T-helper 2 cell treated with Interferon-gamma antibody and Interleukin-4, amounts not matched to agents 5 μg/mL and 100 μg/mL, for 36 hours (primary cell): ENCODE measurements around the gene PRKN.

Experiments used
- DNase-seq: peaks from one replicate; pipeline ENCODE4 v3.0.0; 2021; ENCODE audit warnings: low spot score
- H3K27ac Mint-ChIP-seq: one replicate; pipeline ENCODE4 v1.8.0; 2021; ENCODE audit warnings: mild to moderate bottlenecking, mixed read lengths
- H3K27me3 Mint-ChIP-seq: one replicate; pipeline ENCODE4 v1.8.0; 2021; ENCODE audit warnings: low read depth, mixed read lengths
- H3K36me3 Mint-ChIP-seq: one replicate; pipeline ENCODE4 v1.8.0; 2021; ENCODE audit warnings: low read depth, mixed read lengths
- H3K4me1 Mint-ChIP-seq: one replicate; pipeline ENCODE4 v1.8.0; 2021; ENCODE audit warnings: low read depth, mixed read lengths
- H3K4me3 Mint-ChIP-seq: one replicate; pipeline ENCODE4 v1.8.0; 2022; ENCODE audit warnings: mild to moderate bottlenecking, moderate library complexity, mixed read lengths
- H3K9me3 Mint-ChIP-seq: one replicate; pipeline ENCODE4 v1.8.0; 2021; ENCODE audit warnings: mixed read lengths

Gene PRKN

DNA sequence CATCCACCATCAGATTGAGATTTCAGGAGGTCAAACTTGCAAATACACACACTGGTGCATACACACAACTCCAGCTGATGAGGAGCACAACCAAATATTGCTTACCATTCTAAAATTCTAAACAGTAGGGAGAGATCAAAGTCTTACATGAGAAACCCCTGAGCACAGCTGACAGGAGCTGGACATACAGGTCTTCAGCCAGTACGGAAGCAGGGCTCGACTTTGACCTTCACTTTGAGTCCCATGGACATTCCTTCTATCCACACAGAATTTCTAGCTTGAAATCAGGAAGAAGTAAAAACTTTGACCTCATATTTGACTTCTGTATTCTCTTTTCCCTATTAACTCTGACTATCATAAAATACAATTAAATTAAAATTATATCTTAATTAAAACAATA, 90.2 kb downstream of the PRKN start:
- no peaks in the 10 kb centered on the region for H3K36me3 Mint-ChIP-seq
- no peak overlapping the region for H3K27ac Mint-ChIP-seq
- no peak for DNase-seq

DNA sequence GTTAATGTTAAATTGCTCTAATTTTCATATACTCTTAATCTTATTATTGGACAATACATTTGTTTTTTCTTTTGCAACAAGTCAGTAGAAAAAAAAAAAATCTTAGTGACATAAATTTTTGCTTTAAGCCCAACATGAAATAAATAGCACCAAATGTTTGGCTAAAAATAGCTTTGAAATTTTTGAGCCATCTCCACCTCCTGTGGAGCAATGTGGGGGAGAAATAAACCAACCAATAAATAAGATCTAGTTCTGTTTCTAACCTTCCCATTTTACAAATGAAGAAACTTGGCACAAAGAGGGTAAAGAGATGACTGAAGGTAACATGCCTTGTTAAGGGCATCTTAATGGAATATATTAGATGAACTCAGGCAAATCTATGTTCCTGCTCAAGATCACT, 91.4 kb downstream of the PRKN start:
- Mint-ChIP-seq H3K9me3 (no peaks in the 10 kb centered on the region), H3K27me3 (no peaks in the 10 kb centered on the region), H3K4me3 (no peak overlapping the region), H3K27ac (no peak overlapping the region), H3K4me1 (no peaks in the 10 kb centered on the region), H3K36me3 (no peaks in the 10 kb centered on the region)
- no peak for DNase-seq

More for the DNA sequence above, 90.2 kb downstream of the PRKN start:
- no peaks in the 10 kb centered on the region for H3K27me3 Mint-ChIP-seq
- H3K4me1 Mint-ChIP-seq, result no peaks in the 10 kb centered on the region
- H3K9me3 Mint-ChIP-seq, result no peaks in the 10 kb centered on the region
- no peak overlapping the region for H3K4me3 Mint-ChIP-seq

DNA sequence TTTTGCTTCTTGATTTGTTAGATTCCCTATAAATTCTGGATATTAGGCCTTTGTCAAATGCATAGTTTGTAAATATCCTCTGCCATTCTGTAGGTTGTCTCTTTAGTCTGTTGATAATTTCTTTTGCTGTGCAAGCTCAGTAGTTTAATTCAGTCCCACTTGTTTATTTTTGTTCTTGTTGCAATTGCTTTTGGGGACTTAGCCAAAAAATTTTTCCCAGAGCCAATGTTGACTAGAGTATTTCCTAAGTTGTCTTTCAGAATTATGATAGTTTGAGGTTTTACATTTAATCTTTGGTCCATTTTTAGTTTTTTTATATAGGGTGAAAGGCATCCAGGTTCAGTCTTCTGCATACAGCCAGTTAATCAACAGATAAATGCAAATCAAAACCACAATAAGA, 96.0 kb downstream of the PRKN start:
- Mint-ChIP-seq H3K4me1 (no peaks in the 10 kb centered on the region), H3K27me3 (no peaks in the 10 kb centered on the region), H3K9me3 (no peaks in the 10 kb centered on the region), H3K4me3 (no peak overlapping the region), H3K27ac (no peak overlapping the region), H3K36me3 (no peaks in the 10 kb centered on the region)
- no peak for DNase-seq

DNA sequence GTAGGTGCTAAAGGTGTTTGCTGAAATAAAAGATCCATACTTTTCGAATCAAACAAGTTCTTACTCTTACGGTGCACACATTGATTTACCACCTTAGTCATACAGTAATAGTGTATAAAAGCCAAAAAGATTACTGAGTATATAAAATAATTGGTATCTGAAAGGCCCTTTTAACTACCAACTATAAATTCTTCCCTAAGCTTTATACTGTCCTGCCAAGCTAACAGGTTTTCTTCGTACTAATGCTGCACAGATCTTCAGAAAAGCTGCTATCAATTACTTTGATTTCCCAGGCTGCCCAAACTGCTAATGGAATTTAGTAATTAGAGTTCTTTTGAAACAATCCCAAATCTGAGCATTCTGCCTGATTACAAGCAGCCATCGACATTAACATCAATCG, 97.5 kb downstream of the PRKN start:
- Mint-ChIP-seq H3K27me3 (no peaks in the 10 kb centered on the region), H3K9me3 (no peaks in the 10 kb centered on the region), H3K4me3 (no peak overlapping the region), H3K4me1 (no peaks in the 10 kb centered on the region), H3K27ac (no peak overlapping the region), H3K36me3 (no peaks in the 10 kb centered on the region)
- no peak for DNase-seq

DNA sequence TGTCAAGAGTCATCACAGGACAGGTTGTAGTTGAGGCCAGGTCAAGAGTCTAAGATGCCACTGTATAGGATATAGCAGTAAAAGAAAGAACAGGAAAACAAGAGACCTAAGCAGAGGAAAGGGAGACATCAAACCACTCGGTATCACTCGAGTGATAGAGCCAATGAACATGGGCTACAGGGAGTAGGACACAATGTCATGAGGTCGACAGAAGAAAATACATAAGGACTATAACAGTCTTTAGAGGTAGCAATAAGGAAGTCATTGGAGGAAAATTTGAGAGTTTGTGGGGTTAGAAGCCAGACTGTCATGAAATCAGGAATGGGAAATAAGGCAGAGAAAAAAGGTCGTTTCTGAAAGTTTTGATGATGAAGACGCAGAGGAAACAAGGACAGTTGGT, 99.7 kb downstream of the PRKN start:
- no peak for DNase-seq
- Mint-ChIP-seq H3K36me3 (no peaks in the 10 kb centered on the region), H3K9me3 (no peaks in the 10 kb centered on the region), H3K27ac (no peak overlapping the region), H3K4me1 (no peaks in the 10 kb centered on the region), H3K4me3 (no peak overlapping the region), H3K27me3 (no peaks in the 10 kb centered on the region)

DNA sequence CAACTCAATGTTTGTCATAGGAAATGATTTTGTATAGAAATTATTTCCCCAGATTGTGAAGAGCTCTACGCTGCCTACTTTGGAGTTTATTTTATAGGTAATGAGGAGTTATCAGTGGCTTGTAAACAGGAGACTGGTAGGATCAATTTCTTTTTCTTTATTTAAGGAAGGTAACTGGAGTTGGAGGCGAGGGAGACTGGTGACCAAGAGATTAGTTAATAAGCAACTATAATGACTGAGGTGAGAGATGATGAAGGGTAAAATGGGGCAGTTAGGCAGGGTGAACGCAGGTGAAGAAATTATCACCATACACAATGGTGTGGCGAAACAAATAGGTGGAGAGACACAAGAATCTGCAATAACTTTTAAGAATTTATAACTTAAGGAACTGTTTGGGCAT, 100.2 kb downstream of the PRKN start:
- Mint-ChIP-seq H3K4me3 (no peak overlapping the region), H3K9me3 (no peaks in the 10 kb centered on the region), H3K27me3 (no peaks in the 10 kb centered on the region), H3K4me1 (no peaks in the 10 kb centered on the region), H3K27ac (no peak overlapping the region), H3K36me3 (no peaks in the 10 kb centered on the region)
- no peak for DNase-seq

DNA sequence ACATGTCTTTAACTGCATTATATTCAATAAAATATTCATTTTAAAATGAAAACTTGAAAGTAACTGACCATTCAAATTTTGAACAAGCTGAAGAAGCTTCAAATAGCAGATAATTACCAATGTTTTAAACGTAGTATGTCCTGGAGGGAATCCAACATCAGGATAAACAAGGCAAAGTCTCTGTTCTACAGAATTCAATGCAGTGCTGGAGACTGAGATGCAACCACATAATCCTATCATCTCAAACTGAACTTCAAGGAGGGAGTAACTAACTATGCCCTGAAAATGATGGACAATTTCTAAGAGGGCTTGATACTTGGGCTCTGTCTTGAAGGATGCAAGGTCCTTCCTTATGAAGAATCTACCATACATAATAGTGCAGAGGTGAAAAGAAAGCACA, 100.7 kb downstream of the PRKN start:
- Mint-ChIP-seq H3K27me3 (no peaks in the 10 kb centered on the region), H3K4me3 (no peak overlapping the region), H3K4me1 (no peaks in the 10 kb centered on the region), H3K36me3 (no peaks in the 10 kb centered on the region), H3K9me3 (no peaks in the 10 kb centered on the region), H3K27ac (no peak overlapping the region)
- DNase-seq, result no peak

DNA sequence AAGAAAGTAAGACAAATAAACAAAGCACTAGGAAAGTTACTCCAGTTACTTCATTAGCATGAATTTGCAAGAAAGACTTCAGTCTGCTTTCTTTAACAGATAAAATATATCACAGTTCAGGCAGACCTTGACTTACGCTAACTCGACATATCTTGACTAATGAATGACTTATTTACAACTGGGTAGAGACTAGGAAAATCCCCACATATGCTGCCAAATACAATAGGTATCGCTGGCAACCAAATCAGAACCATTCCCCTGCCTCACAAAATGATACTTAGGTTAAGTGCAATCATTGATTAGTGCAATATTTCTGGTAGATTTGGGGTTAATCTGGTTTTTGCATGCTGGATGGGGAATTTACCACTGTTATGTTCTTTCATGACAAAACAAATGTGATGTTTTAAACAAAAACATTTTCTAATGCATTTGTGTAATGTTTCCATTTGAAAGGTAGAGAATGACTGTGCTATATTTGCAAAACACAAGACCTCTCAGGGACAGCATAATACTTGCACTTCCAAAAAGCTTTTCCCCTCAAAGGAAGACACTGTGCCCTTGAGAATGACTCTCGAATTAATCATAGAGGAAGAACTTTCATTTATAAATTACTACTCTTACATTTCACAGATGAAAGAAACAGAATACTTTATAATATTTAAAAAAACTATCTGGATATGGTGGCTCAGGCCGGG, 101.6 kb downstream of the PRKN start:
- Mint-ChIP-seq H3K4me1 (no peaks in the 10 kb centered on the region), H3K4me3 (no peak overlapping the region), H3K27ac (no peak overlapping the region), H3K36me3 (no peaks in the 10 kb centered on the region), H3K9me3 (no peaks in the 10 kb centered on the region), H3K27me3 (no peaks in the 10 kb centered on the region)
- no peak for DNase-seq

DNA sequence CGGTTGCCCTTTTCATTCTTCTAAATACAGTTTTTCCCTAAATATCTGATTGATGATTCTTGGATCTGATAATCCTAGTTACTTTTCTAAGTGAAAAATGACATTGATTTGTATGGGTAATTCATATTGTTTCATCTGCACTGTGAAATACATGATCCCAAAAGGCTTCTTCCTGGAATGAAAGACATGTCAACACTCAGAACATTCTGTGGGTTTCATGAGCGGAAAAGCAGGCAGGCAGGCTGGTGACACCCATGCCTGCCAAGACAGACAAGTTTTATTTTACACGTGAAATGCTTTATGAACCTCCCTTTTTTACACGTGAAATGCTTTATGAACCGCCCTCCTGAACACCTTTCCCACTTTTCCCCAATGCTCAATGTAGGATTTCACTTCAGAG, 105.0 kb downstream of the PRKN start:
- Mint-ChIP-seq H3K36me3 (no peaks in the 10 kb centered on the region), H3K27ac (no peak overlapping the region), H3K4me3 (no peak overlapping the region), H3K9me3 (no peaks in the 10 kb centered on the region), H3K27me3 (no peaks in the 10 kb centered on the region), H3K4me1 (no peaks in the 10 kb centered on the region)
- no peak for DNase-seq

DNA sequence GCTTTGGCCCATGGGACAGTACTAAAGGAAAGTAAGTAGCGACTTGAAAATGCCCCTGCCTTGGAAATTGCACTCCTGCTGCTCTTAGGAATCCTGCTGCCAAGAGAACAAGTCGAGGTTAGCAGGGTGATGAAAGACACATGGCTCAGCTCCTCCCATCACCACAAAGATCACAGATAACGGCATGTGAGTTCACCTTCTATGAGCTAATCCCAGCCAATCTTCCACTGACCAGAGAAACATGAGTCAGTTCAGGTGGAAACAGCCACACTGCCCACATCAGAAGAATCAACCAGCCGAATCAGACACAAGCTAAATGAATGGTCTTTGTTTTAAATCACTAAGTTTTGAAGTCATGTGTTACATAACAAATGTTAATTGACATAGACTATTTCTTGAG, 106.3 kb downstream of the PRKN start:
- Mint-ChIP-seq H3K27me3 (no peaks in the 10 kb centered on the region), H3K36me3 (no peaks in the 10 kb centered on the region), H3K27ac (no peak overlapping the region), H3K4me3 (no peak overlapping the region), H3K4me1 (no peaks in the 10 kb centered on the region), H3K9me3 (no peaks in the 10 kb centered on the region)
- peak; percentile 12 for DNase-seq

DNA sequence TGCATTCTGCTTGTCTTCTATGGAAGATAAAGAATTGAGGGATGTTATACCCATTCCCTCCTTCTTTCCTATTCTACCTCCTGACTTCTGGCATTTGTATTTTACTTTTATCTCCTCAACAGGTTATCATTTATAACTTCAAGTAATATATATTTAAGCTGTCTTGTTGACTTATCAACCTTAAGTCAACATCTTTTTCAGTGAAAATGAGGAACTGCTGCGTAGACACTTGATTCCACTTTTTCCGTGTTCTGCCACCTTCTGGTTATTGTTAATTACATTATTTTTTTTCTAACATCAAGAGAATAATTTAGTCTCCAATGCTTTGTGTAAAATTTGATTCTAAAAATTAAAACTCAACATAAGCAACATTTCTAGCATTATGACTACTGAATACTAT, 107.5 kb downstream of the PRKN start:
- Mint-ChIP-seq H3K9me3 (no peaks in the 10 kb centered on the region), H3K27me3 (no peaks in the 10 kb centered on the region), H3K36me3 (no peaks in the 10 kb centered on the region), H3K4me1 (no peaks in the 10 kb centered on the region), H3K27ac (no peak overlapping the region), H3K4me3 (no peak overlapping the region)
- no peak for DNase-seq

DNA sequence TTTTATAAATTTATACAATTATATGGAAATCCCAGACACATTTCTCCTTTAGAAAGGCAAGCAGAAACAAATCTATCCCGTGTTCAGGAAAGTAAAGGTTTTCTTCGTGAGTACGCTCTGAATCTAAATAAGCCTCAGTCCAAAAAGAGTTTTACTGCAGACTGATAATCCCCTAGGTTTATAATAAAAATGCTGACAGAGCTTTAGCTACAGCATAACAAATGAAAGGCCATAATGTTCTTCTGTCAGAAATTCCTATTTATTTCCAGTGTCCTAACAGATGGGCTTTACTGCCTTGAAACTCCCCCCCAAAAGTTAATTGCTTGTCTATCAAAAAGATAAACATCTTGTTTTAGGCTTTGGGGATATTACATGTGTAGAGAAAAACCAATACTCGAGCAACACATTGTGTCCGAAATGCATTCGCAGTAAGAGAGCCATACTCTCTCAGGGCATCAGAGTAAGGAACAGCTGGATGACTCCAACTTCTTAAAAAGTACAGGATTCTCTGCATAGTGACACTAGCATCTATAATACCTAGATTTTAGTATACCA, 109.0 kb downstream of the PRKN start:
- Mint-ChIP-seq H3K4me1 (no peaks in the 10 kb centered on the region), H3K9me3 (no peaks in the 10 kb centered on the region), H3K4me3 (no peak overlapping the region), H3K36me3 (no peaks in the 10 kb centered on the region), H3K27ac (no peak overlapping the region), H3K27me3 (no peaks in the 10 kb centered on the region)
- DNase-seq, result no peak

DNA sequence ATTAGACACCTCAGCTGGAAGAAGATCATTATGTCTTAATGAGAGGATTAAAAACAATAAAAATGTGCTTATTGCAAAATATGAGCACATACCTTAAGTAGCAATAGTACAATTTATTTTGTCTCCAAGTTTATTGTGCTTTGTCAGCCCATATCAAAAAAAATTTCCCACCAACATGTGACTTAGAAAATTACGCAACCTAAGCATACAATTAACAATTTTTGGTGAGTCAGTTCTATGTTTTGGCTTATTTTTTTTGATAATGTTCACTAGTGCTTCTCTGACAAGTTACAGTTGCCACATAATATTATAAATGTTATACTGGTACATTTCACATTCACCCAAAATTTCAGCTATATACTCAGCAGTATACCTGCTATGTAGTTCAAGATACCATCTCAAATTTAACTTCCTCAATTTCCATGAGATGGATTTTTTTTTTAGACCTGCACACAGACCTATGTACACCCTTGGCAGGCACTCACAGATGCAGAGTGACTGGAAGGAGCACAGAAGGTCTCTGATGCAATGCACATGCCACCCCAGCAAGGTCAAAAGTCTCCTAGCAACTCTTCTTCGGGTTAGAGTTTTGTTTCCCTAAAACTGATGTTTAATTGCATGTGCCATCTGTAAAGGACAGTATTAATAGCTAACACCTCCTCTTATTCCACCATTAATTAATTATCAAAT, 112.4 kb downstream of the PRKN start:
- Mint-ChIP-seq H3K27me3 (no peaks in the 10 kb centered on the region), H3K9me3 (no peaks in the 10 kb centered on the region), H3K4me1 (no peaks in the 10 kb centered on the region), H3K4me3 (no peak overlapping the region), H3K36me3 (no peaks in the 10 kb centered on the region), H3K27ac (no peak overlapping the region)
- no peak for DNase-seq

DNA sequence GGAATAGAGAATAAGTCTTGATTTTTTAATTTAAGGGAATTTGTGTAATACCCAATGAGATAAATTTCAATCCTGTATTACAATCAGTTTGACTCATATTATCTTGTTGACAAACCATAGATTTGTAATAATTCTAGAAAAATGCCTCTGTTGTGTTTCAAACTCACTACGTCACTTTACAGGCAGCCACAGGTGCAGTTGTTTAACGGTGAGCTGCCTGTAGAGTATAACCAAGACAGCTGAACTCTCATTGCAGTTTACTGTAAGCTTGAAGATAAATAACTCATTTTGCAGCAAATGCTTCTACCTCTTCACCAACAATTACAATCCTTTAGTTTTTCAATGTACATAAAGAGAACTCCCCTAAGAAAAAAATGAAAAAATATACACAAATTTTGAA, 114.3 kb downstream of the PRKN start:
- no peak for DNase-seq
- Mint-ChIP-seq H3K4me1 (no peaks in the 10 kb centered on the region), H3K9me3 (no peaks in the 10 kb centered on the region), H3K36me3 (no peaks in the 10 kb centered on the region), H3K27ac (no peak overlapping the region), H3K27me3 (no peaks in the 10 kb centered on the region), H3K4me3 (no peak overlapping the region)

DNA sequence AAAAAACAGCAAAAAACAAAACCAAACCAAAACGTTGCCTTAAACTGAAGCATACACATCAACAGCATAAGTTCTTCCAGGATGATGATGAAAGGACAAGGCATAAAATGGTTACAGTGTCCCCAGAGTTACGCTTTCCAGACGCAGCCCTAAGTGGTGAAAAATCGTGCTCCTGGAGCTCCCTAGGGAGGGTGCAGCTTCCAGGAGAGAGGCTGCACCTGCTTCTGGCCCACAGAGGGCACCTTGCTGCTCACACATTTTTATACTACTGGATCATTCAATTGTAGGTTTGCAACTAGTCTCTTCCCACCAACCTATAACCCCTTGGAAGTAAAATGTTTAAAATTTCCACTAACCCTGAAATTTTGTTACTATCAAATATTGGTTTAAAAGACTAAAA, 115.0 kb downstream of the PRKN start:
- no peaks in the 10 kb centered on the region for H3K27me3 Mint-ChIP-seq
- H3K27ac Mint-ChIP-seq, result no peak overlapping the region
- DNase-seq, result no peak
- no peaks in the 10 kb centered on the region for H3K4me1 Mint-ChIP-seq
- H3K36me3 Mint-ChIP-seq, result no peaks in the 10 kb centered on the region
- no peaks in the 10 kb centered on the region for H3K9me3 Mint-ChIP-seq
- no peak overlapping the region for H3K4me3 Mint-ChIP-seq
